EH (cell line): ENCODE measurements around the gene ZNF202.
"Not testable (repeated sequence)": the region's sequence is repeated elsewhere in the genome, so short reads cannot be mapped to it uniquely, and the experiment has no call there.

Experiments
- DNase-seq: peaks from one replicate; pipeline ENCODE4 v3.0.0-alpha.2; 2015; ENCODE audit warnings: low read depth

Gene ZNF202

DNA sequence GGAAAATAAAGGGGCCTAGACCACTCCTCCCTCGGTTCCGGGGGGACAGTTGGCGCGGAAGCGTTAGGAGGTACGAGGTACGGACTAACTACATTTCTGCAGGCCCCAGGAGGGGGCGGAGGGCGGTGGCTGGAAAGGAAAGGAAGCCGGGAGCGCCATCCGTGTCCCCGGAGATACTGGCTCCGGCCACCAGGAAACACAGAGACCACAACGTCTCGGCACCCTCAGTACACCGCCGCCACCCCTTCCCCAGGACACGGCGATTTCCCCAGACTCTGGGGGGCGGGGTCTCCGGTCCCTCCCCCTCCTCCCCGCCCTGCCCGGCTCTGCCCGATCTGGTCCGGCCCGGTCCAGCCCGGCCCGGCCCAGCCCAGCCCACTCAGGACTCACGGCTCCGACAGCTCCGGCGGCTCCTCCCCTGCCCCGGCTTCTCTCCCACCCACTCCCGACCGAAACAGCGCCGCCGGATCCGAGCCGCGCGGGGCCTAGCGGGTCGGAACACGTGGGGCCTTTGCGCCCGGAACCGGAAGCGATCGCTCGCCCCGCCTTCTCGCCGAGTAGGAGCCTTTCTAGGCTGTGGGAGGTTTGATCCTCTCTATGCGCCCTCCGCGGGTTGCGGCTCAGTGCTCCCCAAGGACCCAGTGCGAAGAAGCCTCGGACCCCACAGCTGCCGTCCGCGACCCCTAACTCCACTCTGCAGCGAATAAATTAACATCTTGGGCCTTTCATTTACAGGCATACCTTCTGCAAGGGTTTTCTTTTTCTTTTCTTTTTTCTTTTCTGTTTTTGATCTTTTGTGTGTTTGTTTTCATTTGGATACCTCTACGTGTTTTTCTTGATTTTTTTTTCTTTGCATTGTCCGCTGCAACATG is at the start of gene ZNF202:
Gene ZNF202, minus strand, starts transcription at position 502 of the 872 bp plus-strand sequence. CDS start 10,772 bp downstream, outside the sequence.
- DNase-seq = peak; percentile 88

DNA sequence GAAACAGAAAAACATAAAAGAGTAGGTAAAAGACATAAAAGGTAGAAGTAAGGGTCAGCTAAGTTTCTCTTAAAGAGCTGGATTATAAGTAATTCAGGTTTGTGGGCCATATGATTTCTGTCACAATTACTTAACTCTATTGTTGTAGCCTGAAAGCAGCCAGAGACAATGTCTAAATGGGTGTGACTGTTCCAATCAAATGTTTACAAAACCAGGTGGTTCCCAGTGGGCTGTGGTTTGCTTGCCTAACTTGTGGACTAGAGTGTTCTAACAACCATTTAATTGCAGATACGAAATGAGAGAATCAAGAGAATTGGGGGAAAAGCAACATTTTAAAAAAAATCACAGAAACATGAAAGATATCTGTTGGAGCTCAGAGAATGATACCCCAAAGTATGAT is 42.1 kb upstream of the ZNF202 start:
- no peak for DNase-seq

DNA sequence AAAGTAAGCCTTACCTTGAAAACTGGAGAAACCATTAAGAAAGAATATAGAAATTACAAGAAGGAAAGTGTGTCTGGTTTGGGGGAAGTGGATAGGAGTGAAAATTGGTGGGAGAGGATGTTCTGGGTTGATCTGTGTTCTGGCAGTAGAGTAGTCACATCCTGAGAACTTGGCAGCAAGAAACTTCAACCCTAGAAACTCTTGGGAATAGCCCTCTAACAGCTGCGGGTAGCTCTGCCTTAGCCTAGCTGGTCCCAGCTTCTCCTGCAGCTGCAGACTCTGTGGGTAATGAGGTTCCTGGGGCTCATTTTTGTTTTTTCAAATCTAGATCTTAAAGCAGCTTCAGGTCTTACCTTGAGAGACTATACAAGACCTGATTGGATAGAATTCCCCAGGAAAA is 37.1 kb upstream of the ZNF202 start:
- no peak for DNase-seq

DNA sequence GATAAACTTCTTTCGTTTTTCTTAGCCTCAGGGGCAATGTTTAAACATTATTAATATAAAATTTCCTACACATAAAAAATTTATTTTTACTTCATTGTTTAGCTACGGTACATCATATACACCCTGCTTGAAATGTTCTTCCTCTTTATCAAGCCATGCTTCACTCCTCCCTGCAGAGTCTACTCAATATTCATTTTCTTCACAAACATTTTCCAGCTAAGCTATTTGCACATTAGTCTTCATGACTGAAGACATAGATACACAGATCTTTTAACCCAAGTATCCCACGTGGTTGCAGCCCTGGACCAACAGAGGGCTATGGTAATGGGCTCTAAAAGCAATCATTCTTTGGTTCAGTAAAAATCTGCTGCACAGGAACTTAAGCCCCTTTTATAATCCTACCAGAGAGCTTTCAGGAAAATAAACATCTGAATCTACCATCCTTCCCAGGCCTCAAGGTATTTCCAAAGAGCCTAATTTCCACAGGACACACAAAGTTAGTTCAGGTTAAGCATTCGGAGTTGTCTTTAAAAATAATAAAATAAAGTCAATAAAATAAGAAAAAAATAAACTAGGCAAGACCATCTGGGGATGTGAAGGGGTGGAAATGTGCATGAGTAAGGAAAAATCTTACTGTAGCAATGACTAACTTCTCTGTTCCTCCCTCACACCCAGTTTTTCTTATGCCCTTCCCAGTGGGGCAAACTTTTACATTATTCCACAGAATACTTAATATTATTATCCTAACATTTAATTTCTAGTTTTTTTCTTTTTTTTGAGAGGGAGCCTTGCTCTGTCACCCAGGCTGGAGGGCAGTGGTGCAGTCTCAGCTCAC is 34.5 kb upstream of the ZNF202 start:
- DNase-seq = no peak

DNA sequence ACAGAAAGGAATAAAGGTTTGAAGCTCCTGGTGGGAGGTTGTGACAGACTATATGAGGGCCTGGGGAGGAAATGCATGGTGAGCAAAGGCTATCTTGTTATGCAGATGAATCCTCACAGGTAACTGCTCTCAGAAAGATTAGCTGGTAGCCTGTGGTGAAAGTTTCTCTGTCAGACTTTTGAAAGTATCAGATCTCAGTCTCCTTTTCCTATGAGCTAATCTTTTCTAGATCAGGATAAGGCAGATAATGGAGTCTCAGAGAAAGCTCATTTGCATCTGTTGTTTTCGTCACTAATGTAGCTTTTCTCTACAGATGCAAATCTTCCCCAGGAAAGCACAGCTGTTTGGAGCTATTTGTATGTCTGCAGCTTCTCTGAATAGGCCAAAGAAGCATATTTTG is 33.8 kb upstream of the ZNF202 start:
- no peak for DNase-seq

DNA sequence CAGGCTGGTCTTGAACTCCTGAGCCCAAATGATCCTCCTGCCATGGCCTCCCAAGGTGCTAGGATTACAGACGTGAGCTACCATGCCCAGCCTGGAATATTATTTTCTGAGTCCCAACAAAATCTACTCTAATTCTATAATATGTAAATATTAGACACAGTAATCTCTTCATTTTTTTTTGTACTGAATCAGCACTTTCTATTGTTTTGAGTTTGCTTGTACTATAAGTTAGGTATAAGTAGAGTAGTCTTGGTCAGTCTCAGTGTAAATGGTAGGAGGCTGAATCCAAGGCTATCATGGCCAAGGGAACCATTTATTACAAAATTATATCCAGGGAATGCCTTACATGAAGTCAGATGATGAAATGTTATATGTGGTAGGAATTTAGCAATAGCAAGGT is 32.5 kb upstream of the ZNF202 start:
- DNase-seq = no peak

DNA sequence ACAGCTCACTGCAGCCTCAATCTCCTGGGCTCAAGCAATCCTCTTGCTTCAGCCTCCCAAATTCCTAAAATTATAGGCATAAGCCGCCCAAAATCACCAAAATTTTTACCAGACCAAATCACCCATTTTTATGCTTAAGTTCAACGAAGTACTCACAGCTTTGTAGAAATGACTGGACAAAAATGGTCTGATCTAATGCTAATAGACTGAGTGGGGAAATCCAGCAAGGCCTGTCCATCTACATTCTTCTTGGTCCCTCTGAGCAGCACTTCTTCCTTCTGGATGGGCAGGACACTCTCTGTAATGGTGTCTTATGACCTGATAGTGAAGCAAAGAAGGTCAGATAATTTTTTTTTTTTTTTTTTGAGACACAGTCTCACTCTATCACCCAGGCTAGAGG is 31.6 kb upstream of the ZNF202 start:
- DNase-seq = no peak

DNA sequence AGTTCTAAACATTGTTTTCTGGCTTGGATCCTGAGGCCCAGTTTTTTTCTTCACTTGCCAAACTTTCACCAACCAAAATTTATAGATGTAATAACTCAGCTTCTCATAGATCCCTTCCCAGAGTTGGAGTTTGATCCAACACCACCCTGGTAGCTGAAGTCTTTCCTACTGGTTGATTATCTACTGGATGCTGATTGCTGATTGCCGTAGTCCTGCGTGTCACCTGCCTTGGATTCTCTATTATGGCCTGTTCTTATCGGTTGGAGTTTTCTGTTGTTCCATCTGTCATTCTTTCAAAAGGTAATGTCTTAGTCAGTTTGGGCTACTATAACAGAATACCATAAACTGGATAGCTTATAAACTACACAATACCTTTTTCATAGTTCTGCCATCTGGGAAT is 30.2 kb upstream of the ZNF202 start:
- no peak for DNase-seq

DNA sequence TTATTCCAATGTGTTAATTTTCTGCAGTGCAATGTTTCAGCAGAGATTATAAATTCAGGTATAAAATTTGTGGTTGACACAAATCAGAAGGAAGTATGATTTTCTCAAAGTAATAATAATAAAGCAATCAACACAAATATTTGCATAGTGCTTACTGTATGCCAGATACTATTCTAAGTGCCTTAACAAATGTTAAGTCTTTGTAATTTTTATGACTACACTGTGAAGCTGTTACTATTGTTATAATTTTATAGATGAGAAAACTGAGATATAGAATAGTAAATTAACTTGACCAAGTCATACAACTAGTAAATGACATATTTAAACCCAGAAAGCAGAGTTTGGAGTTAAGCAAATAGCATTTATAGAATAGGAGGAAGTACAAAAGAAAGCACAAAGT is 29.3 kb upstream of the ZNF202 start:
- DNase-seq = no peak

DNA sequence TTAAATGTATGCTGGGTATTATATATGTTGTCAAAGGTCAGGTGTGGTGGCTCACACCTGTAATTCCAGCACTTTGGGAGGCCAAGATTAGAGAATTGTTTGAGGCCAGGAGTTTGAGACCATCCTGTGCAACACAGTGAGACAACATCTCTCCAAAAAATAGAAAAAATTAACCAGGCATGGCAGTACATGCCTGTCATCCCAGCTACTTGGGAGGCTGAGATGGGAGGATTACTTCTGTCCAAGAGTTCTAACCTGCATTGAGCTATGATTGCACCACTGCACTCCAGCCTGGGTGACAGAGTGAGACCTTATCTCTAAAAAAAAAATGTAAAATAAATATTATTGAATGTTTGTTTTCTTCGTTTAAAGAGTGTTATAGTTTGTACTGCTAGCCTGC is 24.1 kb upstream of the ZNF202 start:
- no peak for DNase-seq

DNA sequence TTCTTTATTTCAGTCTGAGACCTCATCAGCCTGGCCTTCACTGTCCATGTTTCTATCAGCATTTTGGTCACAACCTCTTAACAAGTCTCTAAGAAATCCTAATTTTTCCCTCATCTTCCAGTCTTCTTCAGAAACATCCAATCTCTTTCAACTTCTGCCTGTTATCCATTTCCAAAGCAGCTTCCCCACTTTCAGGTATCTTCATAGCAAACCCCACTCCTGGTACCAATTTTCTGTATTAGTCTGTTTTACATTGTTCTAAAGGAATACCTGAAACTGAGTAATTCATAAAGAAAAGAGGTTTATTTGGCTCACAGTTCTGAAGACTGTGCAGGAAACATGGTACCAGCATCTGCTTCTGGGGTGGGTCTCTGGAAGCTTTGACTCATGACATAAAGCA is 21.0 kb upstream of the ZNF202 start:
- DNase-seq = no peak

DNA sequence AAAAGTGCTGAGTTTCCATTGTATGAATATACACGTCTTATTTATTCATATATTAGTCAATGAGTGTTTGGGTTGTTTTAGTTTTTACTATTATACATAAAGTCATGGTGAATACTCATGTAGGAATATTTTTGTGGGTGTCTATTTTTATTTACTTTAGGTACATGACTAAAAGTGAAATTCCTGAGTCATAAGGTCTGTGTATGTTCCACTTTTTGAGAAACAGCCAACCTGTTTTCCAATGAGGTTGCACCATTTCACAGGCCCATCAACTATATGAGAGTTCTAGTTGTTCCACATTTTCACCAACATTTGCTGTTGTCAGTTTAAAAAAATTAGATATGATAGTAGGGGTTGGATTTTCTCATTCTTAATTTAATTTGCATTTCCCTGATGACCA is 19.4 kb upstream of the ZNF202 start:
- no peak for DNase-seq

DNA sequence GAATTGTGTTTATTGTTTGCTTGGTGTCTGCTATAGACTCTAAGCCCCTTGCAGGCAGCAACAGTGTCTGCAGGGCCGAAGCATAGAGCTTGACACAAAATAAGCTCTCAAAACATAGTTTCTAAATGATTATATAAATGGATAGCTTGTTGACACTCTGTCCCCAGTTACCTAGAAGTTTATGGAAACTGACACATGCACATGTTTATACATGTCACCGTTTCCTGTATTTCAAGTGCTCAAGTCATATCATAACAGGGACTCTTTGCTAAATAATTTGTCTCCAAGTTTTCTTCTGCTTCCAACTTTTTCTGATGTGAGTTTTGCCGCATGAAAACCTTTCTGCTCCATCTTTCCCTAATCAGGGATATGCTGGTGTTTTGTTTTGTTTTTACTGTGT is 16.5 kb upstream of the ZNF202 start:
- DNase-seq = no peak

DNA sequence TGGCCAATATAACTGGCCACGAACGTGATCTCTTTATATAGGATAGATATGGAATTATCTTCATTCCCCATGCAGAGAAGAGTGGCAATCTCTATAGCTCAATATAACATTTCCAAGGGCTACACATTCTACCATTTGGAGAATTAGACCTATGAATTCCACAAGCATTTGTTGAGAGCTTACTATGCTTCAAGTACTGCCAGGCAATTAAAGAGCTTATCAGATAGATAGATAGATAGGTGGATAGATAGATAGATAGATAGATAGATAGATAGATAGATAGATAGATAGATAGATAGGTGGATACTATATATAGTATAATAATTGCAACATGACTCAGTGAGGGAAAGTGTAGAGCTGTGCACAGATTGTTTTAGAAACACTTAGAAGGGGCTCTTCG is 14.4 kb upstream of the ZNF202 start:
- DNase-seq = no peak

DNA sequence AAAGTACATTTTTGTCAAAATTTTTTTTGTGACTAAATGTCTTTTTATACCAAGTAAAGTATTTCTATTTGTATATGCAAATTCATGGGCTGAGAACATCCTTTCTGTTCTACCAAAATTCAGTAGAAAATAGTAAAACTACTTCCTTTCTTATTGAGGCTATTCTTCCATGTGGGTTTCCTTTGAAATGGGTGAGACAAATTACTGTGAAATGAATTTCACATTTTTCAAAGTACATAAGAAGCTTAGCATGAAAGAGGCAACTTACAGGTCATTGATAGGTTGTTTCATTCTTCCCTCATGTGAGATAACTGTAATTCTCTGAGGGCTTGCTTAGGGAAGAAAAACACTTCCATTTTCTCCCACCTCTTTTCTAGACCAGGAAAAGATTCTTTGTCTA is 13.9 kb upstream of the ZNF202 start:
- no peak for DNase-seq

DNA sequence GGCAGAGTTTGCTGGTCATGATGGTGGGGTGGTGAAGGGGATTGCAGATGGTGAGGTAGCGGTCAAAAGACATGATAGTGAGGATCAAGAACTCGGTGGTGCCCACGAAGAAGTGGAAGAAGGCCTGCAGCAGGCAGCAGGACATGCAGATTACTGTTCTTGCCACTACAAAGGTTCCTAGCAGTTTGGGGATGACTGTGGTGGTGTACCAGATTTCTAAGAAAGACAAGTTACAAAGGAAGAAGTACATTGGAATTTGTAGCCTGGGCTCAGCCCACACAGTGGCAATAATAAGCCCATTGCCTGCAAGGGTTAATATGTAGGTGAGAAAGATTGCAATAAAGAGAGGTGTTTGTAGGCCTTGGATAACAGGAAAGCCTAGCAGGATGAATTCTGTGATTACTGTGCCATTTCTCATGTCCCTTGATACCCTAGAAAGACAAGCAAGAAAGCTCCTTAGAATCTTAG is 12.7 kb upstream of the ZNF202 start, which contains the start of gene OR6X1:
Gene OR6X1, minus strand, starts transcription at position 418 of the 468 bp plus-strand sequence. Its CDS starts 0 bp downstream, at position 418.
- no peak for DNase-seq

DNA sequence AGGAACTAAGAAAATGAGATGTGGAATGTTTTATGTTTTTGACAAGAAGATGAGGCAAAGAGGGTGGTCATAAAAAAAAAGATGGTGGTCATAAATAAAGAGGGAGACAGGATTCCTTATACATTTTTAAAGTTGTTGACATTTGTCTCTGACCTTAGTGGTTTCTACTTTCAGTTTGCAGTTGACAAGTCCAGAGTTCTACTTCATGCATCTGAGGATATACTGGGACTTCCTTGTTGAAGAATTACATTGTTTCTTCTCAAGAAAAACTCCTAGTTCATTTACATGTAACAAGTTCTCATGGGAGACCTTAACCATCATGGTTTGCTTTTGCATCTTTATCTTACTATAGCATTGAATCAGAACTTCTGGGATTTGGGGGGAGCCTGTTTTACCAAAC is 11.7 kb upstream of the ZNF202 start:
- no peak for DNase-seq

DNA sequence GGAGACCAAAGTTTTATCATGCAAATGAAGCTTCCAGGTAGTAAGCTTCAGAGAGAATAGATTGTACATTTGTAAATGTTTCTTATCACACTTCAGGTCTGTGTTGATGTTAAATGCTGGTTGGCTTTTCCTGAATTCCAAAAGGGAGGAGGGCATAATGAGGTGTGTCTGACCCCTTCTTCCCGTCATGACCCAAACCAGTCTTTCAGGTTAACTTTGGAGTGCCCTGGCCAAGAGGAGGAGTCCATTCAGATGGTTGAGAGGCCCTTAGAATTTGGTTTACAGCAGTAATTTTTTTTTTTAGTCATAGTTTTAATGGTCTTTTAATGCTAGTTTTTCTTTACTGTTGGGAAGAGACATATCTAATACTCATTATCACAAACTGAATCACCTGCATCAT is 10.3 kb upstream of the ZNF202 start:
- DNase-seq = no peak

DNA sequence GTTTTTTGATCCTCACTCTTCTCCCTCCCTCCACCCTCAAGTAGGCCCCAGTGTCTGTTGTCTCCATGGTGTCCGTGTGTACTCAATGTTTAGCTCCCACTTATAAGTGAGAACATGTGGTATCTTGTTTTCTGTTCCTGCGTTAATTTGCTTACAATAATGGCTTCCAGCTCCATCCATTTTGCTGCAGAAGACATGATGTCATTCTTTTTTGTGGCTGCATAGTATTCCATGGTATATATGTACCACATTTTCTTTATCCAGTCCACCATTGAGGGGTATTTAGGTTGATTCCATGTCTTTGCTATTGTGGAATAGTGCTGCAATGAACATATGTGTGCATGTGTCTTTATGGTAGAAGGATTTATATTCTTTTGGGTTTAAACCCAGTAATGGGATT is 6.9 kb upstream of the ZNF202 start:
- not testable (repeated sequence) for DNase-seq

DNA sequence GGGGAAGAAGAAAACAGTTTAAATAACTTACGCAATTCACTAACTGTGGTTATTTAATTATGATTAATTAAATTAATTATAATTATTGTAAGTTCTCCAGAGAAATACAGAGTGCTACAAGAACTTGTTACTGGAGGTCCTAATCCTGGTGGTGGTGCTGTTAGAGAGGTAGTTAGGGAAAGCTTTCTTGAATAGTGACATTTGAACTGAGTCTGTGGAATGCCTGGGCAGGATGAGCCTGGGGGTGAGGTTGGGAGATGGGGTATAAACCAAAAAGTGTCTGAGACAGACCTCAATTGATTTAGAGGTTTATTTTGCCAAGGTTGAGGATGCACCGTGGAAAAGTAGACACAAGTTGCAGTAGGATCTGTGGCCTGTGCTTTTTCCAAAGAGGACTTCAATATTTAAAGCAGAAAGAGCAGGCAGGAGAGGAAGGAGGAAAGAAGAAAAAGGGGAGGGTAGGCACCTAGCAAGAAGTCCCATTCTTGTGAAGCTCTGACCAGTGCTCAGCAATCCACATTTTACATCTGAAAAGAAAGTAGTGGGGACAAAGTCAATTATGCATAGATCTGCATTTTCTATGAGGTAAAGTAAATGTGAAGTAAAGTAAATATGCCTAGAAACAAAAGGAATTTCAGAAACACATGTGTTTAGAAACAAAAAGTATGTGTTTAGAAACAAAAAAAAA is 4.4 kb upstream of the ZNF202 start:
- DNase-seq = no peak

DNA sequence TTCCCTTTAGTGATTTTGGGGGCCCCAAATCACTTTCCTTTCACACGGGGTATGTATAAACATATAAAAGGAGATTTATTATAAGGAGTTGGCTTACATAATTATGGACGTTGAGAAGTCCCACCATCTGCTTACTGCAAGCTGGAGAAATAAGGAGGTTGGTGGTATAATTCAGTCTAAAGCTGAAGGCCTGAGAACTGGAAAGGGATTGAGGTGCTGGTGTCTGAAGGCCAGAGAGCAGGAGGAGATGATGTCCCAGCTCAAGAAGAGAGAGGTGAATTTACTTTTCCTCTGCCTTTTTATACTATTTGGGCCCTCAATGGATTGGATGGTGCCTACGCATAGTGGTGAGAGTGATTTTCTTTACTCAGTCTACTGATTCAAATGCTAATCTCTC is 1.3 kb upstream of the ZNF202 start:
- no peak for DNase-seq

DNA sequence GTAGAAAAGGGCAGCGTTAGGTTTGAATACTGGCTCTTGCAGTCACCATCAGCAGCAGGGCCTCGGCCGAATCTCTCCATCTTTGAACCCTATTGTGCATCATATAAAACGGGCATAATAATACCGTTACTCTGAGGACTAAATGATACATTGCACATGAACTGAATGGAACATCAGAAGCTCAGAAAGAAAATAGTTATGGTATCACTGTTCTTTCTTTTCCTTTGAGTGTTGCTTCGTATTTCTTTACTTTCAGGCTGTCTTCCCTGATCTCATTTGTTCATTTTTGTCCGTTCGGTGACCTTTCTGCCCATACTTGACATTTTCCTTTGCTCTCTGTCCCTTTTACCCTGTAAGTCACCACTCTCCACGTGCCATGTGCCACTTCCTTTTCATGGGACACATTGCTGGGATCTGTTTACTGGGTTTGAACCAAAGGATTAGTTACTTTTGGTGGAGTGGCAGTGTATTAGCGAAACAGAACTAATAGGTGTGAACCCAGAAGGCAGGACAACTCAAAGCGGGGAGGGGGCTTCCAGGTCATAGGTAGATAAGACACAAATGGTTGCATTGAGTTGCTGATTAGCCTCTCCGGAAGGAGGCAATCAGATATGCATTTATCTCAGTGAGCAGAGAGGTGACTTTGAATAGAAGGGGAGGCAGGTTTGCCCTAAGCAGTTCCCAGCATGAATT is 717 bp upstream of the ZNF202 start:
- DNase-seq = no peak
